IMR-90 (cell line): ENCODE data around the gene MGAT5B. TPM values are rescaled to one million over a fixed set of nuclear protein-coding genes. Genes with fewer than 3 reads are reported as not detected.

ENCODE experiments used
- ATAC-seq: fragments of 200-7000 bp; cut with Tn5 transposase; 2 replicates; pipeline ENCODE4 v1.9.1; 2020; ENCODE audit warnings: low read depth, mild to moderate bottlenecking, moderate library complexity
- BruUV-seq: library from RNA; stranded (reverse); fragments of 400-500 nt; replicated peaks from 2 replicates; lab custom pipeline; 2021; lab: Mats Ljungman, UMichigan
- CTCF ChIA-PET: fragments of 300-600 bp; formaldehyde crosslinking; extraction: SDS; loops from one replicate; lab custom pipeline; 2021; ENCODE audit warnings: antibody characterized with exemption; lab: Yijun Ruan, JAX
- POLR2A ChIA-PET: fragments of 300-600 bp; sonication (Branson Sonifier 250); formaldehyde crosslinking; loops from one replicate; lab custom pipeline; 2022; ENCODE audit warnings: antibody characterized with exemption; ENCODE audit not compliant: unreplicated experiment; lab: Charles Lee
- DNase-seq: peaks from one replicate; pipeline ENCODE4 v3.0.0; 2013
- H2AFZ ChIP-seq: replicated peaks from 2 replicates; pipeline ENCODE3; 2013; ENCODE audit warnings: low read length, mild to moderate bottlenecking; ENCODE audit not compliant: poor library complexity
- H2AK5ac ChIP-seq: 2 replicates; pipeline ENCODE4 v1.6.1; 2013; ENCODE audit warnings: low read depth, low read length, inconsistent platforms
- H2AK9ac ChIP-seq: replicated peaks from 2 replicates; pipeline ENCODE3; 2013; ENCODE audit warnings: mild to moderate bottlenecking, low read depth, low read length, moderate library complexity; ENCODE audit not compliant: poor library complexity
- H2BK120ac ChIP-seq: 2 replicates; pipeline ENCODE4 v1.6.1; 2013; ENCODE audit warnings: low read depth, low read length, inconsistent platforms
- H2BK15ac ChIP-seq: 3 replicates; pipeline ENCODE4 v1.6.1; 2013; ENCODE audit warnings: low read depth, low read length, inconsistent platforms
- H2BK20ac ChIP-seq: 2 replicates; pipeline ENCODE4 v1.6.1; 2013; ENCODE audit warnings: low read depth, mild to moderate bottlenecking, inconsistent platforms, low read length, moderate library complexity
- H2BK5ac ChIP-seq: 2 replicates; pipeline ENCODE4 v1.6.1; 2013; ENCODE audit warnings: mild to moderate bottlenecking, low read depth, low read length, inconsistent platforms; ENCODE audit not compliant: poor library complexity, severe bottlenecking
- H3K14ac ChIP-seq: replicated peaks from 2 replicates; pipeline ENCODE4 v1.6.1; 2013; ENCODE audit warnings: low read depth, low read length, inconsistent platforms
- H3K18ac ChIP-seq: 2 replicates; pipeline ENCODE4 v1.6.1; 2013; ENCODE audit warnings: low read depth, low read length, control low read depth
- H3K23ac ChIP-seq: 2 replicates; pipeline ENCODE4 v1.6.1; 2013; ENCODE audit warnings: low read depth, low read length, inconsistent platforms
- H3K27ac ChIP-seq: 2 replicates; pipeline ENCODE4 v1.5.1; 2013; ENCODE audit warnings: mild to moderate bottlenecking, control low read depth, low read length; ENCODE audit not compliant: insufficient read depth
- H3K27me3 ChIP-seq: 2 replicates; pipeline ENCODE4 v1.6.1; 2013; ENCODE audit warnings: low read length; ENCODE audit not compliant: control insufficient read depth, insufficient read depth
- H3K36me3 ChIP-seq: 2 replicates; pipeline ENCODE4 v1.6.1; 2013; ENCODE audit warnings: low read length, mixed read lengths; ENCODE audit not compliant: control insufficient read depth, insufficient read depth
- H3K4ac ChIP-seq: 2 replicates; pipeline ENCODE4 v1.6.1; 2013; ENCODE audit warnings: low read depth, low read length, inconsistent platforms
- H3K4me1 ChIP-seq: 2 replicates; pipeline ENCODE4 v1.6.1; 2013; ENCODE audit warnings: low read length, mixed read lengths; ENCODE audit not compliant: control insufficient read depth, insufficient read depth
- H3K4me2 ChIP-seq: 2 replicates; pipeline ENCODE4 v1.6.1; 2013; ENCODE audit warnings: low read depth, mild to moderate bottlenecking, control low read depth, low read length, moderate library complexity
- H3K4me3 ChIP-seq: 2 replicates; pipeline ENCODE4 v1.5.1; 2013; ENCODE audit warnings: low read depth, mild to moderate bottlenecking, control low read depth, low read length, moderate library complexity; ENCODE audit not compliant: insufficient read depth
- H3K56ac ChIP-seq: 2 replicates; pipeline ENCODE4 v1.6.1; 2013; ENCODE audit warnings: low read length, inconsistent platforms; ENCODE audit not compliant: insufficient read depth; ENCODE audit errors: extremely low read depth
- H3K79me1 ChIP-seq, 2 experiments: 2 replicates each; pipeline ENCODE4 v1.6.1; 2013; ENCODE audit warnings: low read length in 2 of 2, inconsistent platforms in 1 of 2, low read depth in 1 of 2
- H3K9ac ChIP-seq: 2 replicates; pipeline ENCODE4 v1.6.1; 2013; ENCODE audit warnings: low read depth, low read length, control low read depth
- H3K9me1 ChIP-seq: 2 replicates; pipeline ENCODE4 v1.6.1; 2013; ENCODE audit warnings: low read length, inconsistent platforms; ENCODE audit not compliant: insufficient read depth
- H3K9me3 ChIP-seq: 2 replicates; pipeline ENCODE4 v1.6.1; 2013; ENCODE audit warnings: low read length; ENCODE audit not compliant: control insufficient read depth, insufficient read depth
- H4K20me1 ChIP-seq: 2 replicates; pipeline ENCODE4 v1.6.1; 2013; ENCODE audit warnings: low read length, inconsistent platforms; ENCODE audit not compliant: insufficient read depth
- H4K5ac ChIP-seq: 2 replicates; pipeline ENCODE4 v1.6.1; 2013; ENCODE audit warnings: mild to moderate bottlenecking, low read depth, low read length, control low read depth
- H4K8ac ChIP-seq, 2 experiments: 2 replicates each; pipeline ENCODE4 v1.6.1; 2013; ENCODE audit warnings: low read depth in 2 of 2, low read length in 2 of 2, control low read depth in 1 of 2, inconsistent platforms in 1 of 2
- H4K91ac ChIP-seq: 2 replicates; pipeline ENCODE4 v1.6.1; 2013; ENCODE audit warnings: low read depth, low read length, inconsistent platforms; ENCODE audit not compliant: insufficient read depth
- BHLHE40 ChIP-seq: fragments of 150-350 bp; IDR thresholded peaks from 2 replicates; pipeline ENCODE4 v1.6.1; 2016; ENCODE audit warnings: mild to moderate bottlenecking, low read depth, low read length
- CEBPB ChIP-seq: IDR thresholded peaks from 2 replicates; pipeline ENCODE4 v1.6.1; 2012; ENCODE audit warnings: low read depth, low read length, improper control_type of control experiment
- CHD1 ChIP-seq: IDR thresholded peaks from 2 replicates; pipeline ENCODE4 v1.6.1; 2012; ENCODE audit warnings: low read depth, low read length, improper control_type of control experiment
- FOS ChIP-seq: fragments of 150-350 bp; IDR thresholded peaks from 2 replicates; pipeline ENCODE4 v1.6.1; 2016; ENCODE audit warnings: low read depth, low read length
- MAFK ChIP-seq: IDR thresholded peaks from 2 replicates; pipeline ENCODE4 v1.6.1; 2012; ENCODE audit warnings: low read depth, low read length, improper control_type of control experiment
- MAZ ChIP-seq: IDR thresholded peaks from 2 replicates; pipeline ENCODE4 v1.6.1; 2012; ENCODE audit warnings: low read depth, mild to moderate bottlenecking, low read length, improper control_type of control experiment, moderate library complexity, borderline replicate concordance
- MXI1 ChIP-seq: IDR thresholded peaks from 2 replicates; pipeline ENCODE4 v1.6.1; 2012; ENCODE audit warnings: low read depth, mild to moderate bottlenecking, low read length, moderate library complexity, borderline replicate concordance
- NFE2L2 ChIP-seq: fragments of 150-350 bp; IDR thresholded peaks from 2 replicates; pipeline ENCODE4 v1.6.1; 2016; ENCODE audit warnings: low read depth, mild to moderate bottlenecking, low read length
- POLR2A ChIP-seq: IDR thresholded peaks from 2 replicates; pipeline ENCODE4 v1.6.1; 2012; ENCODE audit warnings: mild to moderate bottlenecking, low read depth, low read length
- RAD21 ChIP-seq: IDR thresholded peaks from 2 replicates; pipeline ENCODE4 v1.6.1; 2012; ENCODE audit warnings: low read length, improper control_type of control experiment
- RCOR1 ChIP-seq: IDR thresholded peaks from 2 replicates; pipeline ENCODE4 v1.6.1; 2012; ENCODE audit warnings: mild to moderate bottlenecking, low read length, improper control_type of control experiment; ENCODE audit not compliant: insufficient replicate concordance
- RFX5 ChIP-seq: IDR thresholded peaks from 2 replicates; pipeline ENCODE4 v1.8.0; 2012; ENCODE audit warnings: low read depth, mild to moderate bottlenecking, low read length, moderate library complexity
- SMC3 ChIP-seq: fragments of 150-350 bp; IDR thresholded peaks from 2 replicates; pipeline ENCODE4 v1.6.1; 2016; ENCODE audit warnings: low read depth, mild to moderate bottlenecking, antibody characterized with exemption, low read length, moderate library complexity
- WGBS, 2 experiments: methylation state at CpG; one replicate each; pipeline versions ENCODE4 v1.1.5 to v1.1.7; 2013; ENCODE audit warnings: missing lambda C conversion rate in 2 of 2; ENCODE audit not compliant: insufficient read length in 1 of 2; ENCODE audit errors: extremely low coverage in 2 of 2; 5-methylcytosine and 5-hydroxymethylcytosine counted together
- dilution Hi-C: fragments of 300-500 bp; cut with HindIII; formaldehyde crosslinking; loops from one replicate; pipeline ENCODE4 v1.14.3; 2018; ENCODE audit warnings: low sequenced_read_pairs; ENCODE audit not compliant: unreplicated experiment
- in situ Hi-C: fragments of 300-500 bp; cut with MboI; formaldehyde crosslinking; loops from 3 replicates; pipeline ENCODE4 v1.14.3; 2019; ENCODE audit warnings: low sequenced_read_pairs, inconsistent platforms, mixed read lengths
- intact Hi-C: fragments of 100-400 bp; cut with micrococcal nuclease; formaldehyde crosslinking; loops from 2 replicates; pipeline ENCODE4 v1.10.0; 2022
- polyA plus RNA-seq, 3 experiments: library from polyadenylated mRNA; depleted of rRNA; stranded (reverse); fragments of >200 nt; gene quantifications; 2 replicates each; pipeline ENCODE4 v1.2.3, GENCODE V29; 2012; ENCODE audit warnings: low replicate concordance in 1 of 3
- total RNA-seq: library from RNA; depleted of rRNA; stranded (reverse); fragments of >200 nt; gene quantifications from 2 replicates; pipeline ENCODE4 v1.2.3, GENCODE V29; 2012
- TF ChIP-seq, protein P1 (sequence below): conservative IDR thresholded peaks from 2 replicates; pipeline ENCODE4 v1.5.1; 2012; ENCODE audit warnings: mild to moderate bottlenecking, low read depth, low read length, improper control_type of control experiment
- TF ChIP-seq, protein P2 (sequence below): fragments of 150-350 bp; IDR thresholded peaks from 2 replicates; pipeline ENCODE4 v1.6.1; 2016; ENCODE audit warnings: low read depth, mild to moderate bottlenecking, low read length, moderate library complexity, borderline replicate concordance
- TF ChIP-seq, protein P3 (sequence below): fragments of 150-350 bp; IDR thresholded peaks from 2 replicates; pipeline ENCODE4 v1.6.1; 2017; ENCODE audit warnings: mild to moderate bottlenecking, antibody characterized with exemption, low read length, low read depth

MGAT5B gene
- total and polyA plus RNA-seq, 2 of the 4 experiments (the other 2 are of a cell fraction) = 0.54 to 2.0 TPM

DNA sequence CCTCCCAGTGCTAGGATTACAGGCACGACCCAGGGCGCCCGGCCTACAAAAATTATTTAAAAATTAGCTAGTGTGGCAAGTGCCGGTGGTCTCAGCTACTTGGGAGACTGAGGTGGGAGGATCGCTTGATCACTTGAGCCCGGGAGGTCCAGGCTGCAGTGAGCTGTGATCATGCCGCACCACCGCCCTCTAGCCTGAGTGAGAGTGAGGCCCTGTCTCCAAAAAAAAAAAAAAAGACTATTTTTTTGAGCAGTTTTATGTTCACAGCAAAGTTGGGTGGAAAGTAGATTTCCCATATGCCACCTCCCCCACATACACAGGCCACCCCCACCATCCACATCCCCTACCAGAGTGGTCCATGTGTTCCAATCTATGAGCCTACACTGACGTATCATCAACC is 84.9 kb downstream of the MGAT5B start:
- no peak overlapping the region for H2BK120ac ChIP-seq
- no peaks in the 10 kb centered on the region for H3K79me1 ChIP-seq
- WGBS, 2 experiments = 75% methylated on average over 4 of the region's 9 CpGs; no CpG with 5 or more reads in 1 of the 2 experiments
- H3K9me1 ChIP-seq = no peaks in the 10 kb centered on the region
- no peaks in the 10 kb centered on the region for H3K36me3 ChIP-seq
- ATAC-seq = no peak
- intact Hi-C loops = no loop called here
- H4K5ac ChIP-seq = no peak overlapping the region
- peaks cover 21% of the 10 kb centered on the region; the same call in 1 of the 2 replicates for H3K27me3 ChIP-seq
- dilution Hi-C loops = no loop called here
- no peak overlapping the region for H3K4me2 ChIP-seq
- DNase-seq = no peak
- H3K27ac ChIP-seq = no peak overlapping the region
- no peak overlapping the region for H3K56ac ChIP-seq
- no TSS peak for BruUV-seq
- no peaks in the 10 kb centered on the region for H3K9me3 ChIP-seq
- no peak overlapping the region for H3K14ac ChIP-seq
- no peak overlapping the region for H2BK5ac ChIP-seq
- no peak overlapping the region for H3K9ac ChIP-seq
- H3K23ac ChIP-seq = no peak overlapping the region
- H3K4me1 ChIP-seq = no peaks in the 10 kb centered on the region
- H2BK15ac ChIP-seq = no peak overlapping the region
- no peak overlapping the region for H4K91ac ChIP-seq
- no peak overlapping the region for H3K18ac ChIP-seq
- no peak overlapping the region for H2AK5ac ChIP-seq
- in situ Hi-C loops = no loop called here
- ChIA-PET CTCF (no interaction called here), POLR2A (no interaction called here)
- no peaks in the 10 kb centered on the region for H4K20me1 ChIP-seq
- no peak overlapping the region for H3K4me3 ChIP-seq
- TF ChIP-seq MAZ = no peak
- no peak for TF ChIP-seq CEBPB
- no peak for TF ChIP-seq FOS
- TF ChIP-seq BHLHE40 = no peak
- TF ChIP-seq, protein P1, sequence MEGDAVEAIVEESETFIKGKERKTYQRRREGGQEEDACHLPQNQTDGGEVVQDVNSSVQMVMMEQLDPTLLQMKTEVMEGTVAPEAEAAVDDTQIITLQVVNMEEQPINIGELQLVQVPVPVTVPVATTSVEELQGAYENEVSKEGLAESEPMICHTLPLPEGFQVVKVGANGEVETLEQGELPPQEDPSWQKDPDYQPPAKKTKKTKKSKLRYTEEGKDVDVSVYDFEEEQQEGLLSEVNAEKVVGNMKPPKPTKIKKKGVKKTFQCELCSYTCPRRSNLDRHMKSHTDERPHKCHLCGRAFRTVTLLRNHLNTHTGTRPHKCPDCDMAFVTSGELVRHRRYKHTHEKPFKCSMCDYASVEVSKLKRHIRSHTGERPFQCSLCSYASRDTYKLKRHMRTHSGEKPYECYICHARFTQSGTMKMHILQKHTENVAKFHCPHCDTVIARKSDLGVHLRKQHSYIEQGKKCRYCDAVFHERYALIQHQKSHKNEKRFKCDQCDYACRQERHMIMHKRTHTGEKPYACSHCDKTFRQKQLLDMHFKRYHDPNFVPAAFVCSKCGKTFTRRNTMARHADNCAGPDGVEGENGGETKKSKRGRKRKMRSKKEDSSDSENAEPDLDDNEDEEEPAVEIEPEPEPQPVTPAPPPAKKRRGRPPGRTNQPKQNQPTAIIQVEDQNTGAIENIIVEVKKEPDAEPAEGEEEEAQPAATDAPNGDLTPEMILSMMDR = no peak
- TF ChIP-seq RAD21 = no peak
- TF ChIP-seq, protein P2, sequence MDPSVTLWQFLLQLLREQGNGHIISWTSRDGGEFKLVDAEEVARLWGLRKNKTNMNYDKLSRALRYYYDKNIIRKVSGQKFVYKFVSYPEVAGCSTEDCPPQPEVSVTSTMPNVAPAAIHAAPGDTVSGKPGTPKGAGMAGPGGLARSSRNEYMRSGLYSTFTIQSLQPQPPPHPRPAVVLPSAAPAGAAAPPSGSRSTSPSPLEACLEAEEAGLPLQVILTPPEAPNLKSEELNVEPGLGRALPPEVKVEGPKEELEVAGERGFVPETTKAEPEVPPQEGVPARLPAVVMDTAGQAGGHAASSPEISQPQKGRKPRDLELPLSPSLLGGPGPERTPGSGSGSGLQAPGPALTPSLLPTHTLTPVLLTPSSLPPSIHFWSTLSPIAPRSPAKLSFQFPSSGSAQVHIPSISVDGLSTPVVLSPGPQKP = no peak
- no peak for TF ChIP-seq SMC3
- TF ChIP-seq MXI1 = no peak
- no peak for TF ChIP-seq RFX5
- TF ChIP-seq, protein P3, sequence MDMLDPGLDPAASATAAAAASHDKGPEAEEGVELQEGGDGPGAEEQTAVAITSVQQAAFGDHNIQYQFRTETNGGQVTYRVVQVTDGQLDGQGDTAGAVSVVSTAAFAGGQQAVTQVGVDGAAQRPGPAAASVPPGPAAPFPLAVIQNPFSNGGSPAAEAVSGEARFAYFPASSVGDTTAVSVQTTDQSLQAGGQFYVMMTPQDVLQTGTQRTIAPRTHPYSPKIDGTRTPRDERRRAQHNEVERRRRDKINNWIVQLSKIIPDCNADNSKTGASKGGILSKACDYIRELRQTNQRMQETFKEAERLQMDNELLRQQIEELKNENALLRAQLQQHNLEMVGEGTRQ = no peak
- no peak for TF ChIP-seq POLR2A
- no peak for TF ChIP-seq MAFK
- no peak for TF ChIP-seq CHD1
- no peak for TF ChIP-seq NFE2L2
- no peak for TF ChIP-seq RCOR1
- H4K8ac ChIP-seq = no peak overlapping the region
- no peak overlapping the region for H2BK20ac ChIP-seq
- H2AFZ ChIP-seq = no peak overlapping the region
- H3K4ac ChIP-seq = no peak overlapping the region
- no peak overlapping the region for H2AK9ac ChIP-seq
